ENCODE data around the gene HTR1A. TPM values are rescaled to one million over a fixed set of nuclear protein-coding genes. Genes with fewer than 3 reads are reported as not detected.

Gene HTR1A
- polyA plus RNA-seq, 1 of the 3 experiments (the other 2 are of a cell fraction): not detected

DNA sequence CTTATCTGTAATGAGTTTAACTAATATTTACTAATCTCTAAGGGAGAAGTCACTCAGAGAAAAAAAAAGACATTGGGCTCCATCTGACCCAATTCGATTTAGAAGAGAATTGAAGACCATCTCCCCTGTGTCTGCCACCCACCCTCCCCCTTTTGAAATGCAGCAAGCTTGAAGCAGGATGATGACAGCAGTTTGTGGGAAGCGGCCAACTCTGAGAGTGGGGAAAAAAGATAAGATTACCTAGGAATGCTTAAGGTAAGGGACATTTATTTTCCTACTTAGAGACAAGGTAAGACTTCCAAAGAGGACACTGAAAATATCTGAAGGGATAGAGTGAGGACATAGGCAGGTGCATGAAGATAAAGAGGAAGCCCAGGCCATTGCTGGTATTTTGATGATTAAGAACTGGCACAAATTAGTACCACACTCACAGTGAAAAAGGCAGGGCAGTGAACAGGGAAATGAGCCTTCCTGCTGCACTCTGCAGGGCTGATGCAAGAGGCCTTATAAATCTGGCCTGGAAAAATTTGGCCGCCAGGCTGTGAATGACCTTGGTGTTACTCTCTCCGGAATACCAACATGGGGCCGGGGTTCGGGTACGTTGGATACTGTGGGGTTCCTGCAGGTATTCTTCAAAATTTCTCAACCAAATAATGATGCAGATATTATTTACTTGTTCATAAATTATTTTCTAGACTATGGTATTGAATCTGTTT, 42.3 kb downstream of the HTR1A start:
- Histone ChIP-seq H3K79me2 (ENCODE audit: insufficient read depth) (no peaks in the 10 kb centered on the region), H2AFZ (ENCODE audit: low read depth) (no peak overlapping the region), H3K4me1 (ENCODE audit: control insufficient read depth in 1 of 2, insufficient read depth in 2 of 2, low read depth in 1 of 2, low read length in 1 of 2) (no peaks in the 10 kb centered on the region), H3K27ac (ENCODE audit: low read depth in 2 of 2, low read length in 1 of 2) (no peak overlapping the region), H3K36me3 (replicated peaks in 1 of 2; ENCODE audit: control insufficient read depth in 1 of 2, insufficient read depth in 2 of 2, low read length in 1 of 2) (no peaks in the 10 kb centered on the region), H3K9me2 (no peaks in the 10 kb centered on the region), H3F3A (replicated peaks; ENCODE audit: insufficient read depth) (no peaks in the 10 kb centered on the region), H4K20me1 (ENCODE audit: insufficient read depth) (no peaks in the 10 kb centered on the region), H3K4me3 (ENCODE audit: low read depth in 2 of 2, low read length in 1 of 2) (no peak overlapping the region), H3K27me3 (ENCODE audit: insufficient read depth) (no peaks in the 10 kb centered on the region), H3K9ac (no peak overlapping the region), H3K9me3 (no peaks in the 10 kb centered on the region), H3K4me2 (no peak overlapping the region)
- TF ChIP-seq, protein P1, sequence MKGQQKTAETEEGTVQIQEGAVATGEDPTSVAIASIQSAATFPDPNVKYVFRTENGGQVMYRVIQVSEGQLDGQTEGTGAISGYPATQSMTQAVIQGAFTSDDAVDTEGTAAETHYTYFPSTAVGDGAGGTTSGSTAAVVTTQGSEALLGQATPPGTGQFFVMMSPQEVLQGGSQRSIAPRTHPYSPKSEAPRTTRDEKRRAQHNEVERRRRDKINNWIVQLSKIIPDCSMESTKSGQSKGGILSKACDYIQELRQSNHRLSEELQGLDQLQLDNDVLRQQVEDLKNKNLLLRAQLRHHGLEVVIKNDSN (IDR thresholded peaks at IDR 0.05; ENCODE audit: borderline replicate concordance, low read depth): no peak
- no peak for TF ChIP-seq RAD21 (IDR thresholded peaks at IDR 0.05; ENCODE audit: low read length)
- no peak for TF ChIP-seq EZH2phosphoT487 (IDR thresholded peaks at IDR 0.05; ENCODE audit: borderline replicate concordance, low read depth)
- TF ChIP-seq POLR2AphosphoS5 (IDR thresholded peaks at IDR 0.05; ENCODE audit: low read depth, low read length): no peak
- ChIA-PET CTCF (no interaction called here), POLR2A (no interaction called here)
- DNase-seq: no peak
- WGBS (ENCODE audit: low lambda C conversion rate): 5% methylated on average over 7 of the region's 7 CpGs

GRCh38 chr5:63916786-63917185, 45.5 kb downstream of the HTR1A start:
- Histone ChIP-seq H3K4me1 (ENCODE audit: control insufficient read depth in 1 of 2, insufficient read depth in 2 of 2, low read depth in 1 of 2, low read length in 1 of 2) (no peaks in the 10 kb centered on the region), H3K4me3 (ENCODE audit: low read depth in 2 of 2, low read length in 1 of 2) (no peak overlapping the region), H3K9me3 (no peaks in the 10 kb centered on the region), H3K27ac (ENCODE audit: low read depth in 2 of 2, low read length in 1 of 2) (no peak overlapping the region), H2AFZ (ENCODE audit: low read depth) (no peak overlapping the region), H3F3A (replicated peaks; ENCODE audit: insufficient read depth) (no peaks in the 10 kb centered on the region), H3K27me3 (ENCODE audit: insufficient read depth) (no peaks in the 10 kb centered on the region), H3K9me2 (no peaks in the 10 kb centered on the region), H3K36me3 (replicated peaks in 1 of 2; ENCODE audit: control insufficient read depth in 1 of 2, insufficient read depth in 2 of 2, low read length in 1 of 2) (no peaks in the 10 kb centered on the region), H3K4me2 (no peak overlapping the region), H4K20me1 (ENCODE audit: insufficient read depth) (no peaks in the 10 kb centered on the region), H3K79me2 (ENCODE audit: insufficient read depth) (no peaks in the 10 kb centered on the region), H3K9ac (no peak overlapping the region)
- CTCF ChIA-PET: interaction anchor here (1.0 kb wide), 1 partner anchor 27 kb away, joined by 3 read pairs; no protein-coding TSS in a partner anchor
- DNase-seq: no peak
- POLR2A ChIA-PET: no interaction called here
- no peak for TF ChIP-seq CHD2 (IDR thresholded peaks at IDR 0.05; ENCODE audit: low read length, partially characterized antibody)
- TF ChIP-seq CTCF (IDR thresholded peaks at IDR 0.05): no peak

GRCh38 chr5:63911871-63912270, 50.4 kb downstream of the HTR1A start:
- ChIA-PET POLR2A (no interaction called here), CTCF (no interaction called here)
- WGBS (ENCODE audit: low lambda C conversion rate): 0% methylated on average over 1 of the region's 1 CpG

More at GRCh38 chr5:63911871-63912270, 50.4 kb downstream of the HTR1A start:
- no peaks in the 10 kb centered on the region for H3K9me2 ChIP-seq
- H2AFZ ChIP-seq (ENCODE audit: low read depth): no peak overlapping the region
- H3K27me3 ChIP-seq (ENCODE audit: insufficient read depth): no peaks in the 10 kb centered on the region
- H3K79me2 ChIP-seq (ENCODE audit: insufficient read depth): no peaks in the 10 kb centered on the region
- H4K20me1 ChIP-seq (ENCODE audit: insufficient read depth): no peaks in the 10 kb centered on the region
- no peak overlapping the region for H3K4me3 ChIP-seq (ENCODE audit: low read depth in 2 of 2, low read length in 1 of 2)
- no peaks in the 10 kb centered on the region for H3K36me3 ChIP-seq (replicated peaks in 1 of 2; ENCODE audit: control insufficient read depth in 1 of 2, insufficient read depth in 2 of 2, low read length in 1 of 2)
- no peak for DNase-seq
- H3K27ac ChIP-seq (ENCODE audit: low read depth in 2 of 2, low read length in 1 of 2): no peak overlapping the region
- TF ChIP-seq RAD21 (IDR thresholded peaks at IDR 0.05; ENCODE audit: low read length) (no peak), RXRA (IDR thresholded peaks at IDR 0.05; ENCODE audit: borderline replicate concordance, low read depth) (no peak), TAF1 (IDR thresholded peaks at IDR 0.05; ENCODE audit: borderline replicate concordance, low read depth, low read length) (no peak), POLR2AphosphoS5 (IDR thresholded peaks at IDR 0.05; ENCODE audit: low read depth, low read length) (no peak), MEF2A (IDR thresholded peaks at IDR 0.05; ENCODE audit: borderline replicate concordance, low read depth) (no peak), GATA2 (CRISPR knock-in tag; IDR thresholded peaks at IDR 0.05) (no peak)
- TF ChIP-seq, protein P1 (IDR thresholded peaks at IDR 0.05; ENCODE audit: borderline replicate concordance, low read depth): no peak
- TF ChIP-seq, protein P2, sequence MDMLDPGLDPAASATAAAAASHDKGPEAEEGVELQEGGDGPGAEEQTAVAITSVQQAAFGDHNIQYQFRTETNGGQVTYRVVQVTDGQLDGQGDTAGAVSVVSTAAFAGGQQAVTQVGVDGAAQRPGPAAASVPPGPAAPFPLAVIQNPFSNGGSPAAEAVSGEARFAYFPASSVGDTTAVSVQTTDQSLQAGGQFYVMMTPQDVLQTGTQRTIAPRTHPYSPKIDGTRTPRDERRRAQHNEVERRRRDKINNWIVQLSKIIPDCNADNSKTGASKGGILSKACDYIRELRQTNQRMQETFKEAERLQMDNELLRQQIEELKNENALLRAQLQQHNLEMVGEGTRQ (IDR thresholded peaks at IDR 0.05; ENCODE audit: borderline replicate concordance, low read depth, low read length): no peak
- TF ChIP-seq, protein P3, sequence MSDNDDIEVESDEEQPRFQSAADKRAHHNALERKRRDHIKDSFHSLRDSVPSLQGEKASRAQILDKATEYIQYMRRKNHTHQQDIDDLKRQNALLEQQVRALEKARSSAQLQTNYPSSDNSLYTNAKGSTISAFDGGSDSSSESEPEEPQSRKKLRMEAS (IDR thresholded peaks at IDR 0.05; ENCODE audit: low read depth): no peak
- no peaks in the 10 kb centered on the region for H3F3A ChIP-seq (replicated peaks; ENCODE audit: insufficient read depth)
- H3K9me3 ChIP-seq: no peaks in the 10 kb centered on the region
- H3K9ac ChIP-seq: no peak overlapping the region
- H3K4me1 ChIP-seq (ENCODE audit: control insufficient read depth in 1 of 2, insufficient read depth in 2 of 2, low read depth in 1 of 2, low read length in 1 of 2): no peaks in the 10 kb centered on the region
- H3K4me2 ChIP-seq: no peak overlapping the region

Data from SK-N-SH (cell line).